Measurements from ENCODE around the gene QRFP. TPM values are rescaled to one million over a fixed set of nuclear protein-coding genes. Genes with fewer than 3 reads are reported as not detected.
A peak's percentile ranks its signal among the peaks of the same experiment; 100 is the strongest.
"Not testable (repeated sequence)": the region's sequence is repeated elsewhere in the genome, so short reads cannot be mapped to it uniquely, and the experiment has no call there.

QRFP gene
- total and polyA plus RNA-seq, 9 donors: not detected

DNA sequence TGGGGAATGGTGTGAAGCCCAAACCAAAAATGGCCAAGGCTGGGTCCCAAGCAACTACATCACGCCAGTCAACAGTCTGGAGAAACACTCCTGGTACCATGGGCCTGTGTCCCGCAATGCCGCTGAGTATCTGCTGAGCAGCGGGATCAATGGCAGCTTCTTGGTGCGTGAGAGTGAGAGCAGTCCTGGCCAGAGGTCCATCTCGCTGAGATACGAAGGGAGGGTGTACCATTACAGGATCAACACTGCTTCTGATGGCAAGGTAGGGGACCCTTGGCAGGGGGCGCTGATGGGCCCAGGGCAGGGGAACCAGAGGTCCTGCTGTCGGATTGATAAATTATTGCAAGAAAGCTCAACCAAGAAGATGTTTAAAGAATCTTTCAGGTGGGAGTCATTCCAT is 41.8 kb downstream of the QRFP start:
- no peaks in the 10 kb centered on the region for H3K9me3 ChIP-seq
- DNase-seq: no peak
- no peak overlapping the region for H3K27ac ChIP-seq
- H3K4me3 ChIP-seq: no peak overlapping the region
- H3K4me1 ChIP-seq (ENCODE audit: insufficient read depth): peaks cover 3% of the 10 kb centered on the region
- WGBS, 3 donors: 91 to 94% (median 93%) methylated on average over 9 of the region's 9 CpGs
- H3K27me3 ChIP-seq: no peaks in the 10 kb centered on the region
- intact Hi-C loops (cut with DNase I): no loop called here
- H3K36me3 ChIP-seq: no peaks in the 10 kb centered on the region
- TF ChIP-seq EP300 (IDR thresholded peaks at IDR 0.05) (no peak), POLR2A (IDR thresholded peaks at IDR 0.05) (no peak)
- TF ChIP-seq, protein P1, sequence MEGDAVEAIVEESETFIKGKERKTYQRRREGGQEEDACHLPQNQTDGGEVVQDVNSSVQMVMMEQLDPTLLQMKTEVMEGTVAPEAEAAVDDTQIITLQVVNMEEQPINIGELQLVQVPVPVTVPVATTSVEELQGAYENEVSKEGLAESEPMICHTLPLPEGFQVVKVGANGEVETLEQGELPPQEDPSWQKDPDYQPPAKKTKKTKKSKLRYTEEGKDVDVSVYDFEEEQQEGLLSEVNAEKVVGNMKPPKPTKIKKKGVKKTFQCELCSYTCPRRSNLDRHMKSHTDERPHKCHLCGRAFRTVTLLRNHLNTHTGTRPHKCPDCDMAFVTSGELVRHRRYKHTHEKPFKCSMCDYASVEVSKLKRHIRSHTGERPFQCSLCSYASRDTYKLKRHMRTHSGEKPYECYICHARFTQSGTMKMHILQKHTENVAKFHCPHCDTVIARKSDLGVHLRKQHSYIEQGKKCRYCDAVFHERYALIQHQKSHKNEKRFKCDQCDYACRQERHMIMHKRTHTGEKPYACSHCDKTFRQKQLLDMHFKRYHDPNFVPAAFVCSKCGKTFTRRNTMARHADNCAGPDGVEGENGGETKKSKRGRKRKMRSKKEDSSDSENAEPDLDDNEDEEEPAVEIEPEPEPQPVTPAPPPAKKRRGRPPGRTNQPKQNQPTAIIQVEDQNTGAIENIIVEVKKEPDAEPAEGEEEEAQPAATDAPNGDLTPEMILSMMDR (IDR thresholded peaks at IDR 0.05): no peak

DNA sequence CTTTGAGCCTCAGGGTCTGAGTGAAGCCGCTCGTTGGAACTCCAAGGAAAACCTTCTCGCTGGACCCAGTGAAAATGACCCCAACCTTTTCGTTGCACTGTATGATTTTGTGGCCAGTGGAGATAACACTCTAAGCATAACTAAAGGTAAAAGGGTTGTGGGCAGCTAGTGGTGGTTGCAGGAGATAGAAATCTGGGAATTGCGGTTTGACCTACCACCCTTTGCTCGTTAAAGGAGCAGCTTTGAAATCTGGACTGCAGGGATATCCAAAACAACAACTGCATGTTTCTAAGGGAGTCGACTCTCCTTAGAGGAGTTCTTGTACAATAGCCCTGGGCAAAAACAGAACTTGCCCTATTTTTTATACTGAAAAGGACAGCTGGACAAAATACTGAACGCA is 42.5 kb downstream of the QRFP start:
- H3K27ac ChIP-seq: no peak overlapping the region
- no peak overlapping the region for H3K4me3 ChIP-seq
- TF ChIP-seq EP300 (IDR thresholded peaks at IDR 0.05) (no peak), POLR2A (IDR thresholded peaks at IDR 0.05) (no peak)
- TF ChIP-seq, protein P1 (IDR thresholded peaks at IDR 0.05): no peak
- no peak for DNase-seq
- 35 to 55% (median 44%) methylated on average over 8 of the region's 8 CpGs for WGBS, 3 donors
- no peaks in the 10 kb centered on the region for H3K27me3 ChIP-seq
- H3K9me3 ChIP-seq: no peaks in the 10 kb centered on the region
- H3K36me3 ChIP-seq: no peaks in the 10 kb centered on the region
- intact Hi-C loops (cut with DNase I): no loop called here
- peaks cover 3% of the 10 kb centered on the region for H3K4me1 ChIP-seq (ENCODE audit: insufficient read depth)

DNA sequence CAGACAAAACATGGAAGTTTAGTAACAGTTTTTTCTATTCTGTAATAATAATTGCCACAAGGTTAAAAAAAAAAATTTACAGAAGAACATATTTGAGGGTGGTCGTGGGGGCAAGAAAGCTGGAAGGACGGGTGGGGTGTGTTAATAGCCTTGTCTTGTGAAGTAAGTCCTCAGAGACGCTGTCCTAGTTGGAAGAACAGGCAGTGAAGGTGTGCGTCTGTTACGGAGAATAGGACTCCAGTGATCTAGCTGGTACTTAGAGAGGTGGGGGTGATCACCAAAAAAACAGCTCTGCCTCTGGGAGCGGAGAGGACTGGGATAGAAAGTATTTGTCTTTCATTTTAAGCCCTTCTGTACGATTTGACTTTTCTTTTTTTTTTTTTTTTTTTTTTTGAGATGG is 43.8 kb downstream of the QRFP start:
- Histone ChIP-seq H3K4me3 (no peak overlapping the region), H3K27me3 (no peaks in the 10 kb centered on the region), H3K27ac (no peak overlapping the region), H3K36me3 (no peaks in the 10 kb centered on the region), H3K9me3 (no peaks in the 10 kb centered on the region), H3K4me1 (ENCODE audit: insufficient read depth) (peaks cover 7% of the 10 kb centered on the region)
- intact Hi-C loops (cut with DNase I): no loop called here
- DNase-seq: no peak
- TF ChIP-seq EP300 (IDR thresholded peaks at IDR 0.05): no peak
- TF ChIP-seq POLR2A (IDR thresholded peaks at IDR 0.05): no peak
- TF ChIP-seq, protein P1 (IDR thresholded peaks at IDR 0.05): no peak
- WGBS, 3 donors: 78 to 81% (median 81%) methylated on average over 7 of the region's 7 CpGs

DNA sequence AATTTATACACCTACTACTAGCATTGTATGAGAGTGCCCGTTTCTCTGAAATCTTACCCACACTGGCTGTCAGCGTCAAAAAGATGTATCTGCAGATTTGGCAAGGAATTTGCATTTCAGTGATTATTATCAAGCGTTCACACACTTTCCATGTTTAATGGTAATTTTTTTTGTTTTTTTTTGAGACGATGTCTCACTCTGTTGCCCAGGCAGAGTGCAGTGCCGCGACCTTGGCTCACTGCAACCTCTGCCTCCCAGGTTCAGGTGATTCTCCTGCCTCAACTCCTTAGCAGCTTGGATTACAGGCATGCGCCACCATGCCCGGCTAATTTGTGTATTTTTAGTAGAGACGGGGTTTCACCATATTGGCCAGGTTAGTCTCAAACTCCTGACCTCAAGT is 47.3 kb downstream of the QRFP start:
- DNase-seq: no peak
- Histone ChIP-seq H3K27me3 (no peaks in the 10 kb centered on the region), H3K4me3 (no peak overlapping the region), H3K4me1 (ENCODE audit: insufficient read depth) (peaks cover 15% of the 10 kb centered on the region), H3K27ac (peak overlapping the region in 1 of 2 donors; percentile 27), H3K36me3 (no peaks in the 10 kb centered on the region), H3K9me3 (no peaks in the 10 kb centered on the region)
- TF ChIP-seq, protein P1 (IDR thresholded peaks at IDR 0.05): no peak
- TF ChIP-seq POLR2A (IDR thresholded peaks at IDR 0.05) (no peak), EP300 (IDR thresholded peaks at IDR 0.05) (no peak)
- 85 to 86% (median 85%) methylated on average over 9 of the region's 9 CpGs for WGBS, 3 donors
- intact Hi-C loops (cut with DNase I): no loop called here

DNA sequence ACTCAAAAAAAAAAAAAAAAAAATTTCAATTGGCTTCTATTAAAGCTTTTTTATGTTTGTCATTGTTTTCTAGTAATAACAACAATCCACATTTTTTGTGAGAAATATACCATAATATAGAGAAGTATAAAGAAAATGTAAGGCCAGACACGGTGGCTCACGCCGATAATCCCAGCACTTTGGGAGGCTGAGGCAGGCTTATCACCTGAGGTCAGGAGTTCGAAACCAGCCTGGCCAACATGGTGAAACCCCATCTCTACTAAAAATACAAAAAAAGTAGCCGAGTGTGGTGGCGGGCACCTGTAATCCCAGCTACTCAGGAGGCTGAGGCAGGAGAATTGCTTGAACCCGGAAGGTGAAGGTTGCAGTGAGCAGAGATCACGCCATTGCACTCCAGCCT is 48.1 kb downstream of the QRFP start:
- intact Hi-C loops (cut with DNase I); H3K9me3 ChIP-seq; H3K4me3 ChIP-seq; H3K27me3 ChIP-seq; H3K36me3 ChIP-seq: not testable (repeated sequence)
- Histone ChIP-seq H3K4me1 (ENCODE audit: insufficient read depth) (peaks cover 19% of the 10 kb centered on the region), H3K27ac (peak overlapping the region in 1 of 2 donors; percentile 95)
- peak in 1 of 5 donors; percentile 13 for DNase-seq
- WGBS, 3 donors: 91 to 95% (median 94%) methylated on average over 8 of the region's 8 CpGs

All from ovary (tissue), 9 donors.